Measurements from ENCODE around the gene ZSWIM9. TPM values are rescaled to one million over a fixed set of nuclear protein-coding genes. Genes with fewer than 3 reads are reported as not detected.

Gene ZSWIM9
- 0.29 and 0.89 TPM in 2 replicates for total RNA-seq

GRCh38 chr19:48169939-48170803 lies at the start of gene ZSWIM9, which contains the start of gene LIG1:
Gene ZSWIM9, plus strand, starts transcription at chr19:48170680. Its CDS starts 1,123 bp downstream, at chr19:48171803.
Gene LIG1, minus strand, starts transcription at chr19:48170344. Its CDS starts 4,778 bp downstream, at chr19:48165566.

Other genes starting within 250 kb of the ZSWIM9 start
- not detected in 2 replicates for gene BSPH1, start 178.5 kb upstream of the ZSWIM9 start, total RNA-seq
- not detected in 2 replicates for gene ELSPBP1, start 176.0 kb upstream of the ZSWIM9 start, total RNA-seq
- not detected in 2 replicates for gene CABP5, start 126.6 kb upstream of the ZSWIM9 start, total RNA-seq
- 2.0 and 11.0 TPM in 2 replicates for gene PLA2G4C, start 59.9 kb upstream of the ZSWIM9 start, total RNA-seq
- gene LIG1, start 336 bp upstream of the ZSWIM9 start, total RNA-seq: 42.1 and 55.5 TPM in 2 replicates
- gene CARD8, start 85.2 kb downstream of the ZSWIM9 start, total RNA-seq: 17.3 and 25.0 TPM in 2 replicates
- gene ZNF114, start 99.4 kb downstream of the ZSWIM9 start, total RNA-seq: 0.71 TPM in 1 of 2 replicates, not detected in the other
- 162 and 262 TPM in 2 replicates for gene EMP3, start 154.9 kb downstream of the ZSWIM9 start, total RNA-seq
- gene TMEM143, start 193.3 kb downstream of the ZSWIM9 start, total RNA-seq: 2.9 and 8.3 TPM in 2 replicates
- gene SYNGR4, start 193.7 kb downstream of the ZSWIM9 start, total RNA-seq: not detected in 2 replicates
- 197 and 217 TPM in 2 replicates for gene KDELR1, start 220.9 kb downstream of the ZSWIM9 start, total RNA-seq
- gene GRIN2D, start 223.0 kb downstream of the ZSWIM9 start, total RNA-seq: 0.35 TPM in 1 of 2 replicates, not detected in the other

Data from myometrial cell (primary cell).